Glutamatergic neuron (in vitro differentiated cells): Measurements from ENCODE around the gene TELO2. TPM values are rescaled to one million over a fixed set of nuclear protein-coding genes. Genes with fewer than 3 reads are reported as not detected.

Experiments
- DNase-seq: peaks from one replicate; pipeline ENCODE4 v3.0.0; 2022
- H3K27ac Mint-ChIP-seq: one replicate; pipeline ENCODE4 v1.8.0; 2020; ENCODE audit warnings: mild to moderate bottlenecking, mixed read lengths, inconsistent platforms; ENCODE audit not compliant: unreplicated experiment
- H3K27me3 Mint-ChIP-seq: one replicate; pipeline ENCODE4 v1.8.0; 2020; ENCODE audit warnings: mild to moderate bottlenecking, moderate library complexity, mixed read lengths, inconsistent platforms; ENCODE audit not compliant: unreplicated experiment
- H3K36me3 Mint-ChIP-seq: one replicate; pipeline ENCODE4 v1.8.0; 2020; ENCODE audit warnings: mild to moderate bottlenecking, mixed read lengths, inconsistent platforms; ENCODE audit not compliant: unreplicated experiment
- H3K4me1 Mint-ChIP-seq: one replicate; pipeline ENCODE4 v1.8.0; 2020; ENCODE audit warnings: mild to moderate bottlenecking, low read depth, mixed read lengths, inconsistent platforms; ENCODE audit not compliant: unreplicated experiment
- H3K4me3 Mint-ChIP-seq: one replicate; pipeline ENCODE4 v1.8.0; 2020; ENCODE audit warnings: mild to moderate bottlenecking, mixed read lengths, inconsistent platforms; ENCODE audit not compliant: unreplicated experiment
- H3K9me3 Mint-ChIP-seq: one replicate; pipeline ENCODE4 v1.8.0; 2020; ENCODE audit warnings: mild to moderate bottlenecking, moderate library complexity, mixed read lengths, inconsistent platforms; ENCODE audit not compliant: unreplicated experiment
- total RNA-seq: library from RNA; stranded (reverse); fragmentation: NEBNext Ultra II Directional; extraction: Animal tissue kit (Norgen Biotek cat#: 25700); gene quantifications from one replicate; pipeline ENCODE4 v1.2.1, GENCODE V29; 2021; ENCODE audit not compliant: unreplicated experiment
- TF ChIP-seq, protein P1 (sequence below): fragments of 200-600 bp; sonication (generic); IDR thresholded peaks from one replicate; pipeline ENCODE4 v1.5.0; 2021; ENCODE audit not compliant: partially characterized antibody, unreplicated experiment

TELO2 gene
- total RNA-seq, 1 donor from 2014 or later: 101 TPM

DNA sequence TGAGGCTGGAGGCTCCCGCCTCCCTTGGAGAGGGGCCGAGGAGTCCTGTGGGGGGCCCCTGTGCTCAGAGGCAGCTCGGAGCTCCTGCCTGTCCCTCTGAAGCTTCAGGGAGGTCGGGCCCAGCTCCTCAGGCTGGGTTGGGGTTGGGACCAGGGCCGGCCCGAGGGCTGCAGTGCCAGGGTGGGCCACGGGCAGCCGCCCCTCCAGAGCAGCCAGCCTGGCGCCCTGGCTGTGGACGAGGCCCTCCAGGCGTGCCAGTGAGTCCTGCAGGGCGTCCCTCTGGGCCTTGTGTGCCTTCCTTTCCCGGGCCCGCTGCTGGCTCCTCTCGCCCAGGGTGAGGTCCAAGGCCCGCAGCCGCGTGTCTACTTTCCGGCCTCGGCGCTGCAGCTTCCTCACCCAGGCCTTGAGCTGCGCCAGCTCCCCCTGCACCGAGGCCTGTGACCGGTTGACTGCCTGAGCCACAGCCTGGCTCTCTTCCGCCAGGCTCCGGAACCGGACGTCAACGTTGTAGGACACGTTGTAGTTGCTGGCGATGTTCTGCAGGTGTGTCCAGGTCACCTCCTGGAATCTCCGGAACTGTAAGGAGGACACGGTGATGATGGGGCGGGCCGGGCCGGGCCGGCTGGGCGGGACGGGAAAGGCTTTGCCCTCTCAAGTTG is 5.6 kb upstream of the TELO2 start:
- H3K27ac Mint-ChIP-seq: no peak overlapping the region
- H3K4me1 Mint-ChIP-seq: peaks cover 8% of the 10 kb centered on the region
- peaks cover 5% of the 10 kb centered on the region for H3K27me3 Mint-ChIP-seq
- TF ChIP-seq, protein P1, sequence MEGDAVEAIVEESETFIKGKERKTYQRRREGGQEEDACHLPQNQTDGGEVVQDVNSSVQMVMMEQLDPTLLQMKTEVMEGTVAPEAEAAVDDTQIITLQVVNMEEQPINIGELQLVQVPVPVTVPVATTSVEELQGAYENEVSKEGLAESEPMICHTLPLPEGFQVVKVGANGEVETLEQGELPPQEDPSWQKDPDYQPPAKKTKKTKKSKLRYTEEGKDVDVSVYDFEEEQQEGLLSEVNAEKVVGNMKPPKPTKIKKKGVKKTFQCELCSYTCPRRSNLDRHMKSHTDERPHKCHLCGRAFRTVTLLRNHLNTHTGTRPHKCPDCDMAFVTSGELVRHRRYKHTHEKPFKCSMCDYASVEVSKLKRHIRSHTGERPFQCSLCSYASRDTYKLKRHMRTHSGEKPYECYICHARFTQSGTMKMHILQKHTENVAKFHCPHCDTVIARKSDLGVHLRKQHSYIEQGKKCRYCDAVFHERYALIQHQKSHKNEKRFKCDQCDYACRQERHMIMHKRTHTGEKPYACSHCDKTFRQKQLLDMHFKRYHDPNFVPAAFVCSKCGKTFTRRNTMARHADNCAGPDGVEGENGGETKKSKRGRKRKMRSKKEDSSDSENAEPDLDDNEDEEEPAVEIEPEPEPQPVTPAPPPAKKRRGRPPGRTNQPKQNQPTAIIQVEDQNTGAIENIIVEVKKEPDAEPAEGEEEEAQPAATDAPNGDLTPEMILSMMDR: no peak
- H3K4me3 Mint-ChIP-seq: no peak overlapping the region
- H3K9me3 Mint-ChIP-seq: peaks cover 2% of the 10 kb centered on the region
- H3K36me3 Mint-ChIP-seq: no peaks in the 10 kb centered on the region
- DNase-seq: no peak

DNA sequence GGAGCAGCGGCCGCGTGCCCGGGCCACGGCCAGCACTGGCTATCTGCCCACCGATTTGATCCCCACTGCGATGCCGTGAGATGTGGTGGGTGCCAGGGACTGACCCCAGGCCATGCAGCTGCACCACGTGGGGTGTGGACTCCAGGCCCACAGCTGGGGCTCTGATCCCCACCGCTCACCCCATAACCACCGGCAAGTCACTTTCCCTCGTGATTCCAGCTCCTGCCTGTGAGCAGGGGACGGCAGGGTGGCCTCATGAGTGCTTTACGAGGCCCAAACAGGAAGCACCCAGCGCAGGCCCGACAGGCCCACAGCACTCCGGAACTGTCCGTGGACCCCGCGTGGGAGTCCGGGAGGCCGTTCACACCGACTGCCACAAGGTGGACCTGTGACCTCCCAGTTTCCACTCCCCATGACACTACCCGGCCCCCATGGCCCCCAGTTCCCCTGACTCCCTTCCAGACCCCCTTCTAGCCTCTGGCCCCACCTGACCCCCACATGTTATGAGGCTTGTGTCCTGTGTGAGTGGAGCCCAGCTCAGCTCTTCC is 5.0 kb upstream of the TELO2 start:
- H3K9me3 Mint-ChIP-seq: peaks cover 5% of the 10 kb centered on the region
- peaks cover 9% of the 10 kb centered on the region for H3K4me1 Mint-ChIP-seq
- no peak overlapping the region for H3K4me3 Mint-ChIP-seq
- H3K36me3 Mint-ChIP-seq: no peaks in the 10 kb centered on the region
- H3K27ac Mint-ChIP-seq: no peak overlapping the region
- peaks cover 7% of the 10 kb centered on the region for H3K27me3 Mint-ChIP-seq
- TF ChIP-seq, protein P1: no peak
- DNase-seq: no peak

DNA sequence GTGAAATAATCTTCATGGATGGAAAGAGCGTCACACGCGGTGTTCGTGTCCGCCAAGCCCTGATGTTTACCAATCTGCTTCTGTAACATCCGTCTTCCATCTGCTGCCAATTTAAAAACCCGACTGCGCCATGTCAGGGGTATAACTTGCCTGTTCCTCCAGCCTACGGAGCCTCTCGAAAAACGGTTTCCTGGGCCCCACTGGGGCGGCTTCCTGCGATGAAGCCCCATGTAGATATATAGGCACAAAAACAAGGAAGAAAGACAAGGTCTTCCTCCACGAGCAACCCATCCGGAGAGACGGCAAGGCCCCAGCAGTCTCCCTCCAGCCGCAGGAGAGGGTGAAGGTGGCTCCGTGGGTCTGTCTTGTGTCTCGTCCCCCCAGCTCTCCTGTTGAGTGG is 4.5 kb upstream of the TELO2 start, which contains the start of gene PTX4:
TSS of gene PTX4 (minus strand) at position 326 of the 400 bp plus-strand sequence. CDS start at position 291, 35 bp downstream.
- H3K4me1 Mint-ChIP-seq: peaks cover 9% of the 10 kb centered on the region
- H3K27ac Mint-ChIP-seq: no peak within 1 kb of the TSS
- H3K27me3 Mint-ChIP-seq: peaks cover 6% of the 10 kb centered on the region
- no peak within 1 kb of the TSS for H3K4me3 Mint-ChIP-seq
- no peaks in the 10 kb centered on the region for H3K36me3 Mint-ChIP-seq
- DNase-seq: no peak
- TF ChIP-seq, protein P1: no peak
- H3K9me3 Mint-ChIP-seq: peaks cover 5% of the 10 kb centered on the region

DNA sequence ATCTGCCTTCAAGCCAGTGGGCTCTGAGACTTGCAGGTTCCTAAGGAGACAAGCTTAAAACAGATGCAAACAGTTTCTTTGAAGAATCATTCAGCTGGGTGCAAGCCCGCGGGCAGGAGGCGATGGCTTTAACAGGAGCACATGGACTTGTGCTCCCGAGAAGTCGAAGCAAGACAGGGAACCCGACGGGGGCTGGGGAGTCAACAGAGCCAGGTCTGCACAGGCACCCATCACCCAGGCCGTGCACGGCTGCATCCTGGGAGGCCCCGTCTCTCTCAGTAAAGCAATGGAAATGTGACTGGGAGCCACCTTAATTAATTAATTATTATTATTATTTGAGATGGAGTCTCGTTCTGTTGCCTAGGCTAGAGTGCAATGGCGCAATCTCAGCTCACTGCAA is 4.1 kb upstream of the TELO2 start:
- Mint-ChIP-seq H3K9me3 (peaks cover 5% of the 10 kb centered on the region), H3K27me3 (peaks cover 6% of the 10 kb centered on the region), H3K36me3 (no peaks in the 10 kb centered on the region), H3K4me1 (peaks cover 7% of the 10 kb centered on the region), H3K27ac (no peak overlapping the region), H3K4me3 (no peak overlapping the region)
- no peak for DNase-seq
- TF ChIP-seq, protein P1: no peak

DNA sequence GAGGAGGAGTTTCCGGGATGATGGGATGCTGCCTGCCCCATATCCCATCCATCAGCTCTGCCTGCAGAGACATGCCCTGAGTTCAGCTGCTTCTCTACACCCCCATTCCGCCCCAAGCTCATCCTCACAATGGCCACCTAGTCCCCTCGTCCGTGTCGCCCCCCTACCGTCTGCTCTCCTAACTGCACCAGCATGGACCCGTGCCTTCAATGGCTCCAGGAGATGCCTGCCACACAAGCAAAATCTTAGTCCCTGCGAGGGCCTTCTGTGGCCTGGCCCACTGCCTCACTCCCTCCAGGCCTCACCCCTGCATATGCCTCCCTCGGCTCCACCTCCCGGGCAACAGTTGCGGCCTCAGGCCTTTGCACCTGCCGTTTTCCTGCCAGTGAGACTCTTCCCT is 1.8 kb upstream of the TELO2 start:
- Mint-ChIP-seq H3K36me3 (no peaks in the 10 kb centered on the region), H3K4me3 (no peak overlapping the region), H3K9me3 (peaks cover 9% of the 10 kb centered on the region), H3K27me3 (peaks cover 8% of the 10 kb centered on the region), H3K27ac (no peak overlapping the region), H3K4me1 (peaks cover 7% of the 10 kb centered on the region)
- DNase-seq: no peak
- TF ChIP-seq, protein P1: no peak
